VCaP (cell line): ENCODE measurements around the gene CAPN14.

Experiments
- H3K27ac ChIP-seq: fragments of 450-650 bp; 2 replicates; pipeline ENCODE4 v1.5.1; 2017
- CTCF ChIP-seq: fragments of 450-650 bp; conservative IDR thresholded peaks from 2 replicates; pipeline ENCODE4 v1.5.1; 2017; ENCODE audit warnings: mild to moderate bottlenecking, moderate library complexity

The CAPN14 gene

GRCh38 chr2:31235504-31235902, 18.2 kb upstream of the CAPN14 start:
- no peak for TF ChIP-seq CTCF
- H3K27ac ChIP-seq, result no peak overlapping the region

- H3K27ac ChIP-seq, result peak overlapping the region; percentile 75
- no peak for TF ChIP-seq CTCF
Observed at GRCh38 chr2:31234683-31235503, 17.6 kb upstream of the CAPN14 start.

GRCh38 chr2:31233741-31234682, 16.7 kb upstream of the CAPN14 start, which contains the start of gene EHD3:
EHD3 (plus strand) TSS chr2:31234152; CDS start chr2:31234622, 470 bp downstream.
- peak; percentile 89 for TF ChIP-seq CTCF
- H3K27ac ChIP-seq, result peak within 1 kb of the TSS; percentile 75

- TF ChIP-seq CTCF, result no peak
- peak overlapping the region; percentile 75 for H3K27ac ChIP-seq
Observed at GRCh38 chr2:31233231-31233630, 15.9 kb upstream of the CAPN14 start.

- no peak for TF ChIP-seq CTCF
Observed at GRCh38 chr2:31232586-31232985, 15.3 kb upstream of the CAPN14 start.

GRCh38 chr2:31231571-31232302, 14.4 kb upstream of the CAPN14 start:
- no peak overlapping the region for H3K27ac ChIP-seq
- TF ChIP-seq CTCF, result no peak

More at GRCh38 chr2:31232586-31232985, 15.3 kb upstream of the CAPN14 start:
- H3K27ac ChIP-seq, result peak overlapping the region; percentile 75; the same call in 1 of the 2 replicates
